Neutrophil (primary cell): ENCODE measurements around the gene SLC38A5.
"Not testable (repeated sequence)": the region's sequence is repeated elsewhere in the genome, so short reads cannot be mapped to it uniquely, and the experiment has no call there.

Experiments
- H3K27ac ChIP-seq: fragments of 200-600 bp; sonication (generic); 2 replicates; pipeline ENCODE4 v1.5.1; 2016; ENCODE audit warnings: mild to moderate bottlenecking, moderate library complexity
- H3K27me3 ChIP-seq: fragments of 200-600 bp; sonication (generic); 2 replicates; pipeline ENCODE4 v1.6.0; 2016; ENCODE audit warnings: mild to moderate bottlenecking
- H3K36me3 ChIP-seq: fragments of 200-600 bp; sonication (generic); 2 replicates; pipeline ENCODE4 v1.5.1; 2017
- H3K4me1 ChIP-seq, 2 experiments: fragments of 200-600 bp in 1 of 2; sonication (generic) in 1 of 2; 1 replicate in 1 of 2; 2 replicates in 1 of 2; pipeline versions ENCODE4 v1.5.1 to v1.6.1; 2013 to 2016; ENCODE audit warnings: low read depth in 1 of 2, low read length in 1 of 2, mild to moderate bottlenecking in 1 of 2, moderate library complexity in 1 of 2; ENCODE audit not compliant: control insufficient read depth in 1 of 2, insufficient read depth in 1 of 2
- H3K4me3 ChIP-seq, 2 experiments: fragments of 200-600 bp in 1 of 2; sonication (generic) in 1 of 2; 1 replicate in 1 of 2; 2 replicates in 1 of 2; pipeline ENCODE4 v1.5.1; 2013 to 2016; ENCODE audit warnings: low read depth in 1 of 2, low read length in 1 of 2, mild to moderate bottlenecking in 1 of 2, moderate library complexity in 1 of 2
- H3K9me3 ChIP-seq: fragments of 200-600 bp; sonication (generic); 2 replicates; pipeline ENCODE4 v1.5.1; 2016
- TF ChIP-seq, protein P1 (sequence below): fragments of 200-600 bp; sonication (generic); IDR thresholded peaks from 2 replicates; pipeline ENCODE4 v1.5.1; 2016; ENCODE audit warnings: antibody characterized with exemption

Gene SLC38A5

DNA sequence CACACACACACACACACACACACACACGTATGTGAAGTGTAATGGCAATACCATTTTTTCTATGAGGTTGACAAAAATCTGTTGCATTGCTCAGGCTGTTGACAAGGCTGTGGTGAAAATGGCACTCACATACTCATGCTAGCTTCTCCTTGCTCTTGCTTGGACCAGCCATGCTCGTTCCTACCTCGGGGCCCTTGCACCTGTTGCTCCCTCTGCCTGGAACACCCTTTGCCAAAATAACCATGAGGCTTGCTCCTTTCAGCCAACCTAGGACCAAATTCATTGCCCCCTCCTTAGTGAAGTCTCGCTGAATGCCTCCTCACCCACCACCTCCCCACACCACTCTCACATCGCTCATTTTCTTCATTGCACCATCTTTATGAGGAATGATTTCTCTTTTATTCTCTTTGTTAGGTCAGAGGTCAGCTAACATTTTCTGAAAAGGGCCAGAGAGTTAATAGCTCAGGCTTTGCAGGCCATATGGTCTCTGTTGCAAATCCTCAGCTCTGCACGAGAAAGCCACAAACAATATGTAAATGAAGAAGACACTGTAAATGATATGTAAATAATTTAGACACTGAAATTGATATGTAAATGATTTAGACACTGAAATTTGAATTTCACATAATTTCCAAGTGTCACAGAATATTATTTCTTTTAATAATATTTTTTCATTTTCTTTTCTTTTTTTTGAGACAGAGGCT is 13.3 kb downstream of the SLC38A5 start:
- TF ChIP-seq, protein P1, sequence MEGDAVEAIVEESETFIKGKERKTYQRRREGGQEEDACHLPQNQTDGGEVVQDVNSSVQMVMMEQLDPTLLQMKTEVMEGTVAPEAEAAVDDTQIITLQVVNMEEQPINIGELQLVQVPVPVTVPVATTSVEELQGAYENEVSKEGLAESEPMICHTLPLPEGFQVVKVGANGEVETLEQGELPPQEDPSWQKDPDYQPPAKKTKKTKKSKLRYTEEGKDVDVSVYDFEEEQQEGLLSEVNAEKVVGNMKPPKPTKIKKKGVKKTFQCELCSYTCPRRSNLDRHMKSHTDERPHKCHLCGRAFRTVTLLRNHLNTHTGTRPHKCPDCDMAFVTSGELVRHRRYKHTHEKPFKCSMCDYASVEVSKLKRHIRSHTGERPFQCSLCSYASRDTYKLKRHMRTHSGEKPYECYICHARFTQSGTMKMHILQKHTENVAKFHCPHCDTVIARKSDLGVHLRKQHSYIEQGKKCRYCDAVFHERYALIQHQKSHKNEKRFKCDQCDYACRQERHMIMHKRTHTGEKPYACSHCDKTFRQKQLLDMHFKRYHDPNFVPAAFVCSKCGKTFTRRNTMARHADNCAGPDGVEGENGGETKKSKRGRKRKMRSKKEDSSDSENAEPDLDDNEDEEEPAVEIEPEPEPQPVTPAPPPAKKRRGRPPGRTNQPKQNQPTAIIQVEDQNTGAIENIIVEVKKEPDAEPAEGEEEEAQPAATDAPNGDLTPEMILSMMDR: no peak
- H3K9me3 ChIP-seq: no peaks in the 10 kb centered on the region
- H3K4me1 ChIP-seq: no peaks in the 10 kb centered on the region
- no peaks in the 10 kb centered on the region for H3K36me3 ChIP-seq
- H3K4me3 ChIP-seq: no peak overlapping the region
- H3K27ac ChIP-seq: no peak overlapping the region
- no peaks in the 10 kb centered on the region for H3K27me3 ChIP-seq

DNA sequence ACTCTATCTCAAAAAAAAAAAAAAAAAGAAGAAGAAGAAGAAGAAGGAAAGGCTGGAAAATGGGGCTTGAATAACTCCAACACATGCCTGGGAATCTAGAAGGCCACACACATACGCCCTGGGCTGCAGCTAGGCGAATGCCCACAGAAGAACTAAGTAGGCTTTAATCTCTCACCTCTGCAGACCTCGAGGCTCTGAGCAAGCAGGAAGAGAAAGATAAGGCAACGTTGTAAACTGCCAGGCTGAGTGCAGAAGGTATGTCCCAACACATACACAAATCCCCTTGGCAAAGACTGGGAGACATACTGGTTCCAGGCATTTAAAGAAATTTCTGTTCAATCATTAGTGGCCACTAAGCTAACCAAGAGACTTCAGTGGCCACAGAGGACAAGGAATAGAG is 18.4 kb downstream of the SLC38A5 start:
- Histone ChIP-seq H3K9me3 (no peaks in the 10 kb centered on the region), H3K36me3 (no peaks in the 10 kb centered on the region), H3K4me1 (no peaks in the 10 kb centered on the region), H3K27ac (no peak overlapping the region), H3K4me3 (no peak overlapping the region), H3K27me3 (no peaks in the 10 kb centered on the region)
- TF ChIP-seq, protein P1: no peak

DNA sequence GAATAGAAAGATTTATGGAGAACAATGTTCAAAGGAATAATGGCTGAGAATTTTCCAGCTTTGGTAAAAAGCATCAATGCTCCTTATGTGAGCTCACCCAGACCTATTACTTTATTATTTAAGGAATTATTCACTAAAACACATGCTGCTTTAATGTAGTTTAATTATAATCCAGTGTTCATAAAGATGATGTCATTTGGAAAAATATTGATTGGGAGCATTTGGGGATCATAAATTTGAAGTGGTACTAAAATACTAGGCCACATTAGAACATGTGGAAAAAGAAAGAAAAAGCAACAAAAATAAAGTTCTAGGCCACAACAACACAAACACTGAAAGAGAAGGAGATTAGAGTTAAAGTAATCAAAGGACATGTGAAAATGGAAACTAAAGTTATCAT is 20.0 kb downstream of the SLC38A5 start:
- no peak overlapping the region for H3K27ac ChIP-seq
- no peak overlapping the region for H3K4me3 ChIP-seq
- no peaks in the 10 kb centered on the region for H3K9me3 ChIP-seq
- no peaks in the 10 kb centered on the region for H3K27me3 ChIP-seq
- no peaks in the 10 kb centered on the region for H3K36me3 ChIP-seq
- no peaks in the 10 kb centered on the region for H3K4me1 ChIP-seq
- TF ChIP-seq, protein P1: no peak

DNA sequence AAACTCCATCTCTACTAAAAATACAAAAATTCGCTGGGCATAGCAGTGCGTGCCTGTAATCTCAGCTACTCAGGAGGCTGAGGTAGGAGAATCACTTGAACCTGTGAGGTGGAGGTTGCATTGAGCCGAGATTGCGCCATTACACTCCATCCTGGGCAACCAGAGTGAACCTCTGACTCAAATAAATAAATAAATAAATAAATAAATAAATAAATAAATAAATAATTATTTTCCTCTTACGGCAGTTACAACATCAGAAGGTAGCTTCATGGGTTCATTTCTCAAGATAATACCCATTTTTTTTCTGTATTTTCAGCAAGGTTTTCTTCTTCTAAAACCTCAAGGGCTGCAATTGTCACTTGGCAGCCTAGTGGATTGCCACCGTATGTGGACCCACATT is 22.9 kb downstream of the SLC38A5 start:
- H3K27me3 ChIP-seq, H3K4me1 ChIP-seq, H3K9me3 ChIP-seq, H3K27ac ChIP-seq, H3K4me3 ChIP-seq, H3K36me3 ChIP-seq: not testable (repeated sequence)

DNA sequence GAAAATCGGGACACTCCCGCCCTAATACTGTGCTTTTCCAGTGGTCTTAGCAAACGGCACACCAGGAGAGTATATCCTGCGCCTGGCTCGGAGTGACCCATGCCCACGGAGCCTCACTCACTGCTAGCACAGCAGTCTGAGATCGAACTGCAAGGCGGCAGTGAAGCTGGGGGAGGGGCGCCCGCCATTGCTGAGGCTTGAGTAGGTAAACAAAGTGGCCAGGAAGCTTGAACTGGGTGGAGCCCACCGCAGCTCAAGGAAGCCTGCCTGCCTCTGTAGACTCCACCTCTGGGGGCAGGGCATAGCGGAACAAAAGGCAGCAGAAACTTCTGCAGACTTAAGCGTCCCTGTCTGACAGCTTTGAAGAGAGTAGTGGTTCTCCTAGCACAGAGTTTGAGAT is 36.3 kb downstream of the SLC38A5 start:
- not testable (repeated sequence) for H3K27me3 ChIP-seq, H3K9me3 ChIP-seq, H3K4me1 ChIP-seq, H3K27ac ChIP-seq, H3K36me3 ChIP-seq, H3K4me3 ChIP-seq

DNA sequence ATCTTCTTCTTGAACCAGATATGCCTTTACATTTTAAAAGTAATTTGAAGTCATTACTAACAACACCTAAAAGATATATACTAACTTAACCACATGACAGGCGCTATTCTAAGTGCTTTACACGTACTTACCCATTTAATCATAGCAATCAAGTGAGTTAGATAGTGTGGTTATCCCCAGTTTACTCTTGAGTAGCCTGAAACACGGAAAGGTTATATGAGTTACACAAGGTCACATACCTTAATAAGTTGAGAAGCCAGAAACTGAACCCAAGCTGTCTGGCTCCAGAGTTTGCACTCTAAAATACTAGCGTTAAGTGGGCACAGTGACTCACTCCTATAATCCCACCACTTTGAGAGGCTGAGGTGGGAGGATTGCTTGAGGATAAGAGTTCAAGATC is 39.9 kb downstream of the SLC38A5 start:
- H3K4me3 ChIP-seq, H3K27ac ChIP-seq, H3K36me3 ChIP-seq, H3K4me1 ChIP-seq, H3K27me3 ChIP-seq, H3K9me3 ChIP-seq: not testable (repeated sequence)

DNA sequence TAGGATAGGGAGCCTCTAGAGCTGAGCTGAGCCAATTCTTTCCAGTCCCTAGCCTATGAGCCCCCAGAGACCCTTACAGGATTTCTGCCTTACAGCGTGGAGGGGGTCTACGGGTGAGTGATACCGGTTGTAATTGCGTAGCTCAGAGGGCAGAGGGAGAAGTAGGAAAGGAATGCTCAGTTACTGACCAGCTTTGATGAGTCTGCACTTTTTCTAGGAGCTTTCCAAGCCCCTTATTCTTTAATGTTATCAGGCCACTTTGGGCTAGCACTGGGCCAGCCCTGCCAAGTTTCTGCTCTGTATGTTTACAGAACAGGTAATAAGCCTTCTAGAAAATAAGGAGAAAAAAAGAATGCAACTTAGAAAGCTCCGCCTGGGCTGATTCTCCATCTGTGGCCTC is 40.5 kb downstream of the SLC38A5 start:
- H3K9me3 ChIP-seq, H3K27me3 ChIP-seq, H3K27ac ChIP-seq, H3K4me1 ChIP-seq, H3K4me3 ChIP-seq, H3K36me3 ChIP-seq: not testable (repeated sequence)

DNA sequence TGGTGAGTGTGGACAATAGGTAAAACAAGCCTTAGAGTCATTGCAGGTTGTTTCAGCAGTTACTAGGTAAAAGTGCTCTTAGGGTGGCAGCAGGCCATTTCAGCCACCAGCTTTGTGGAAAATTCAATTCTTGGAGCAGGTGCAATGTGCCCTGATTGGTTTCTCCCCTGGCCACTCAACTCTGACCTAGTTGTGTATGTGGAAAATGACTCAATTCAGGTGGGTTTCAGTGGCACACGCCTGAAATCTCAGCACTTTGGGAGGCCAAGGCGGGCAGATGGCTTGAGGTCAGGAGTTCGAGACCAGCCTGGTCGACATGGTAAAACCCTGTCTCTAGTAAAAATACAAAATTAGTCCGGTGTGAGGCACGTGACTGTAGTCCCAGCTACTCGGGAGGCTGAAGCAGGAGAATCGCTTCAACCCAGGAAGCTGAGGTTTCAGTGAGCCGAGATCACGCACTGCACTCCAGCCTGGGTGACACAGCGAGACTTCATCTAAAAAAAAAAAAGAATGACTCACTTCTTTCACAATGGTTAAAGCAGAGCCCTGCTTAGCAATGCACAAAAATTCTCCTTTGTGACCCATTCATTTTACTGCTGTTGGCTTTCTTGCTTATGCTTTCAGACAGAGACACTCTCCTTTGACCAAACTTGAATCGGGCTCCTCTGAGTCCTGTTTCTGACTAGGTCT is 42.9 kb downstream of the SLC38A5 start:
- not testable (repeated sequence) for H3K27ac ChIP-seq, H3K4me1 ChIP-seq, H3K9me3 ChIP-seq, H3K27me3 ChIP-seq, H3K4me3 ChIP-seq, H3K36me3 ChIP-seq

DNA sequence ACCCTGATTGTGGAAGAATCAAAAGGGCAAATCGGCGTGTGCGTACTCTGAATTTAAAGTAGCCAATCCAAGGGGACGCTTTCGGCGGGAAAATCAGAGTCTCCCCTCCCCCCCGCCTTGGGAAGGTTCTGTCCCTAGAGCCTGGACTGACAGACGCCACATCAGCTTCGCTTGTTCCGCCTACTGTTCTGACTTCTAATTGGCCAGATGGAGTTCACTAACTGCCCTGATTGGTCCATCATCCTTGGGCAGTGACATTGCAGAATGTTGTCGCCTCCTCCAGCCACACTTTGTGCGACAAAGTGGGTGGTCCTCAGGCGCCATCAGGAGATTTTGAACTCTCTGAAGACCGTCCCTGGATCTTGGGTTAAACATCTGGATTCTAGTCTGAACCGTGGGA is 58.2 kb downstream of the SLC38A5 start, which contains the start of gene SSX4B:
Gene SSX4B, minus strand, starts transcription at position 101 of the 400 bp plus-strand sequence. CDS start 588 bp downstream, outside the sequence.
- H3K4me1 ChIP-seq, H3K9me3 ChIP-seq, H3K4me3 ChIP-seq, H3K27ac ChIP-seq, H3K27me3 ChIP-seq, H3K36me3 ChIP-seq: not testable (repeated sequence)
